BJ (cell line): ENCODE measurements around the gene TSPAN31. TPM values are rescaled to one million over a fixed set of nuclear protein-coding genes. Genes with fewer than 3 reads are reported as not detected.
A peak's percentile ranks its signal among the peaks of the same experiment; 100 is the strongest.

Experiments used
- CTCF ChIA-PET: fragments of 350-600 bp; formaldehyde crosslinking; extraction: SDS; loops from one replicate; lab custom pipeline; 2021; ENCODE audit warnings: antibody characterized with exemption, inconsistent platforms; lab: Yijun Ruan, JAX
- POLR2A ChIA-PET: fragments of 300-600 bp; sonication (Branson Sonifier 250); formaldehyde crosslinking; extraction: SDS; loops from one replicate; lab custom pipeline; 2021; ENCODE audit warnings: antibody characterized with exemption; lab: Charles Lee
- DNase-seq: peaks from one replicate; pipeline ENCODE4 v3.0.0-alpha.2; 2011; ENCODE audit warnings: low read depth
- H3K27me3 ChIP-seq: 2 replicates; pipeline ENCODE4 v1.6.0; 2011; ENCODE audit warnings: low read length; ENCODE audit not compliant: control insufficient read depth, insufficient read depth
- H3K36me3 ChIP-seq: 2 replicates; pipeline ENCODE4 v1.5.1; 2011; ENCODE audit warnings: low read length; ENCODE audit not compliant: control insufficient read depth, insufficient read depth
- H3K4me3 ChIP-seq: 2 replicates; pipeline ENCODE4 v1.5.1; 2011; ENCODE audit warnings: low read depth, mild to moderate bottlenecking, control low read depth, low read length
- CTCF ChIP-seq: IDR thresholded peaks from 2 replicates; pipeline ENCODE4 v1.5.1; 2011; ENCODE audit warnings: low read depth, mild to moderate bottlenecking, control low read depth, inconsistent platforms, low read length, moderate library complexity; ENCODE audit not compliant: insufficient read depth
- polyA plus RNA-seq: library from polyadenylated mRNA; depleted of rRNA; stranded (reverse); fragments of >200 nt; gene quantifications from 2 replicates; pipeline ENCODE4 v1.2.3, GENCODE V29; 2011

Gene TSPAN31
- polyA plus RNA-seq, 1 experiment: 25.7 TPM

GRCh38 chr12:57769594-57769993, 24.8 kb downstream of the TSPAN31 start:
- ChIA-PET CTCF (interaction anchor here (1.4 kb wide), 1 partner anchor 10 kb away, joined by 4 read pairs; no protein-coding TSS in a partner anchor), POLR2A (no interaction called here)
- no peak for TF ChIP-seq CTCF
- peaks cover 2% of the 10 kb centered on the region; the same call in 1 of the 2 replicates for H3K36me3 ChIP-seq
- peaks cover 4% of the 10 kb centered on the region; the same call in 1 of the 2 replicates for H3K27me3 ChIP-seq
- no peak overlapping the region for H3K4me3 ChIP-seq
- no peak for DNase-seq

GRCh38 chr12:57770734-57771133, 25.9 kb downstream of the TSPAN31 start:
- ChIA-PET POLR2A (no interaction called here), CTCF (no interaction called here)
- no peak overlapping the region for H3K4me3 ChIP-seq
- DNase-seq: no peak
- H3K27me3 ChIP-seq: peaks cover under 1% of the 10 kb centered on the region; the same call in 1 of the 2 replicates
- no peak for TF ChIP-seq CTCF
- H3K36me3 ChIP-seq: peaks cover 2% of the 10 kb centered on the region; the same call in 1 of the 2 replicates

GRCh38 chr12:57771236-57771872, 26.5 kb downstream of the TSPAN31 start:
- H3K36me3 ChIP-seq: peaks cover 2% of the 10 kb centered on the region; the same call in 1 of the 2 replicates
- H3K27me3 ChIP-seq: no peaks in the 10 kb centered on the region
- CTCF ChIA-PET: interaction anchor here (1.1 to 1.2 kb wide), 2 partner anchors 12 to 23 kb away, joined by 3 to 4 read pairs; partner anchors contain the start of gene TSFM
- TF ChIP-seq CTCF: no peak
- peak overlapping the region; percentile 91 for H3K4me3 ChIP-seq
- POLR2A ChIA-PET: no interaction called here
- no peak for DNase-seq

- CTCF ChIA-PET: interaction anchor here (0.6 to 1.2 kb wide), 6 partner anchors 10 to 189 kb away, joined by 3 to 4 read pairs (median 4); partner anchors contain the start of gene TSFM
- no peak for TF ChIP-seq CTCF
- Histone ChIP-seq H3K4me3 (peak within 1 kb of the TSS; percentile 91), H3K27me3 (no peaks in the 10 kb centered on the region), H3K36me3 (peaks cover 2% of the 10 kb centered on the region; the same call in 1 of the 2 replicates)
- peak; percentile 82 for DNase-seq
- POLR2A ChIA-PET: interaction anchor here (0.6 to 0.7 kb wide), 3 partner anchors 20 to 125 kb away, joined by 3 read pairs; partner anchors contain the start of gene CDK4
These were observed 27.1 kb downstream of the TSPAN31 start, which contains the start of gene METTL1 for GRCh38 chr12:57771873-57772428. METTL1 (minus strand) TSS chr12:57772105; CDS start chr12:57772083, 22 bp downstream.
